ENCODE results near the gene CAMK1D. TPM values are rescaled to one million over a fixed set of nuclear protein-coding genes. Genes with fewer than 3 reads are reported as not detected.

Gene CAMK1D
- total and polyA plus RNA-seq, 2 of the 4 experiments (the other 2 are of a cell fraction) = 5.0 to 5.3 TPM

DNA sequence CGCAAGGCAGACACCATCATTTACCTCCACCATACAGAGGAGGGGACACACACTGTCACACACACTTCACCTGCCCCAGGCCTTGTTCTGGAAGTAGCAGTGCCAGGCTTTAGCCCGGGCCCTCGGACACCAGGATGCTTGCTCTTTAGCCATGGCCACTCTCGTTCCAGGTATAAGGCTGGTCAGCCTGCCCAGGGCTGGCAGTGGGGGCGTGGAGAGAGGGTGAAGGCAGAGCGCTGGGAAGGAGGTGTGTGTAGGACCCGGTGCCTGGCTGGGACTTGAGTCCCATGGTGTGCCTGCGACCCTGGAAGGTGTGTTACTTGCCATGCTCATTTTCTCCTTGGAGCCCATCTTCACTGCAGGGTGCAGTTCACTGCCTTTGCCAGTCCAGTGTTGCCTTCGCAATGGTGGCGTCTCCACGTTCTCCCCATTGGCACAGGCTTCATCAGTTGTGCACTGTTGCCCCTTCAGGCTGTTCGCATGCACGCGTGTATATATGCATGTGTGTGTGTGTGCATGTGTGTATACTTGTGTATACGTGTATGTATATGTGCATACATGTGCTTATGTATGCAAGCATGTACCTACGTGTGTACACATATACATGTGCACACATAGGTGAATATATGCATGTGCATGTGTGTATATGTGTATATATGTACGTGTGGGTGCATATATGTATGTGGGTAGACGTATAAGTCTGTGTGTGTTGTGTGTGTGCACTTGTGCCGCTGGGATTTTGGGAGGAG, 153.4 kb downstream of the CAMK1D start:
- H4K20me1 ChIP-seq (ENCODE audit: insufficient read depth, low read length) = no peaks in the 10 kb centered on the region
- no peak overlapping the region for H3K14ac ChIP-seq (replicated peaks; ENCODE audit: low read depth, low read length)
- ChIA-PET POLR2A (ENCODE audit: unreplicated experiment) (no interaction called here), CTCF (no interaction called here)
- in situ Hi-C loops (cut with MboI; ENCODE audit: low sequenced_read_pairs) (no loop called here), dilution Hi-C loops (cut with HindIII; ENCODE audit: low sequenced_read_pairs, unreplicated experiment) (no loop called here), intact Hi-C loops (cut with micrococcal nuclease) (no loop called here)
- no peak overlapping the region for H3K4me2 ChIP-seq (ENCODE audit: low read depth, low read length)
- H3K4me3 ChIP-seq (ENCODE audit: insufficient read depth, low read depth, low read length) = no peak overlapping the region
- no peak overlapping the region for H3K23ac ChIP-seq (ENCODE audit: low read depth, low read length)
- no peak overlapping the region for H3K9ac ChIP-seq (ENCODE audit: low read depth, low read length)
- H2BK5ac ChIP-seq (ENCODE audit: low read depth, low read length, poor library complexity, severe bottlenecking) = no peak overlapping the region
- H3K27me3 ChIP-seq (ENCODE audit: control insufficient read depth, insufficient read depth, low read length) = no peaks in the 10 kb centered on the region; the same call in 1 of the 2 replicates
- no peaks in the 10 kb centered on the region for H3K9me1 ChIP-seq (ENCODE audit: insufficient read depth, low read length)
- no peak overlapping the region for H4K91ac ChIP-seq (ENCODE audit: insufficient read depth, low read depth, low read length)
- TF ChIP-seq, protein P1, sequence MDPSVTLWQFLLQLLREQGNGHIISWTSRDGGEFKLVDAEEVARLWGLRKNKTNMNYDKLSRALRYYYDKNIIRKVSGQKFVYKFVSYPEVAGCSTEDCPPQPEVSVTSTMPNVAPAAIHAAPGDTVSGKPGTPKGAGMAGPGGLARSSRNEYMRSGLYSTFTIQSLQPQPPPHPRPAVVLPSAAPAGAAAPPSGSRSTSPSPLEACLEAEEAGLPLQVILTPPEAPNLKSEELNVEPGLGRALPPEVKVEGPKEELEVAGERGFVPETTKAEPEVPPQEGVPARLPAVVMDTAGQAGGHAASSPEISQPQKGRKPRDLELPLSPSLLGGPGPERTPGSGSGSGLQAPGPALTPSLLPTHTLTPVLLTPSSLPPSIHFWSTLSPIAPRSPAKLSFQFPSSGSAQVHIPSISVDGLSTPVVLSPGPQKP (IDR thresholded peaks at IDR 0.05; ENCODE audit: borderline replicate concordance, low read depth, low read length) = no peak
- TF ChIP-seq MXI1 (IDR thresholded peaks at IDR 0.05; ENCODE audit: borderline replicate concordance, low read depth, low read length) (no peak), BHLHE40 (IDR thresholded peaks at IDR 0.05; ENCODE audit: low read depth, low read length) (no peak), MAZ (IDR thresholded peaks at IDR 0.05; ENCODE audit: borderline replicate concordance, low read depth, low read length) (no peak), FOS (IDR thresholded peaks at IDR 0.05; ENCODE audit: low read depth, low read length) (no peak), CHD1 (IDR thresholded peaks at IDR 0.05; ENCODE audit: low read depth, low read length) (no peak), SMC3 (IDR thresholded peaks at IDR 0.05; ENCODE audit: low read depth, low read length) (no peak), MAFK (IDR thresholded peaks at IDR 0.05; ENCODE audit: low read depth, low read length) (no peak)
- TF ChIP-seq, protein P2, sequence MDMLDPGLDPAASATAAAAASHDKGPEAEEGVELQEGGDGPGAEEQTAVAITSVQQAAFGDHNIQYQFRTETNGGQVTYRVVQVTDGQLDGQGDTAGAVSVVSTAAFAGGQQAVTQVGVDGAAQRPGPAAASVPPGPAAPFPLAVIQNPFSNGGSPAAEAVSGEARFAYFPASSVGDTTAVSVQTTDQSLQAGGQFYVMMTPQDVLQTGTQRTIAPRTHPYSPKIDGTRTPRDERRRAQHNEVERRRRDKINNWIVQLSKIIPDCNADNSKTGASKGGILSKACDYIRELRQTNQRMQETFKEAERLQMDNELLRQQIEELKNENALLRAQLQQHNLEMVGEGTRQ (IDR thresholded peaks at IDR 0.05; ENCODE audit: low read depth, low read length) = no peak
- 76% methylated on average over 6 of the region's 19 CpGs; no CpG with 5 or more reads in 1 of the 2 experiments for WGBS, 2 experiments (ENCODE audit: extremely low coverage in 2 of 2, insufficient read length in 1 of 2)
- no peaks in the 10 kb centered on the region for H3K79me1 ChIP-seq (ENCODE audit: low read depth in 1 of 2, low read length in 2 of 2)
- H3K27ac ChIP-seq (ENCODE audit: insufficient read depth, low read length) = no peak overlapping the region
- no peak overlapping the region for H2BK20ac ChIP-seq (ENCODE audit: low read depth, low read length)
- H2AK9ac ChIP-seq (replicated peaks; ENCODE audit: low read depth, low read length, poor library complexity) = no peak overlapping the region
- H2AFZ ChIP-seq (replicated peaks; ENCODE audit: low read length, poor library complexity) = no peak overlapping the region
- H2BK15ac ChIP-seq (ENCODE audit: low read depth, low read length) = no peak overlapping the region
- no peaks in the 10 kb centered on the region for H3K36me3 ChIP-seq (ENCODE audit: control insufficient read depth, insufficient read depth, low read length)
- no peak overlapping the region for H4K5ac ChIP-seq (ENCODE audit: low read depth, low read length)
- no peak overlapping the region for H4K8ac ChIP-seq (ENCODE audit: low read depth in 2 of 2, low read length in 2 of 2)
- H3K18ac ChIP-seq (ENCODE audit: low read depth, low read length) = no peak overlapping the region
- no peak overlapping the region for H3K4ac ChIP-seq (ENCODE audit: low read depth, low read length)
- H2BK120ac ChIP-seq (ENCODE audit: low read depth, low read length) = no peak overlapping the region
- H3K9me3 ChIP-seq (ENCODE audit: control insufficient read depth, insufficient read depth, low read length) = no peaks in the 10 kb centered on the region
- DNase-seq (no peak), ATAC-seq (ENCODE audit: low read depth) (no peak)
- H3K4me1 ChIP-seq (ENCODE audit: control insufficient read depth, insufficient read depth, low read length) = peaks cover 5% of the 10 kb centered on the region; the same call in 1 of the 2 replicates
- H2AK5ac ChIP-seq (ENCODE audit: low read depth, low read length) = no peak overlapping the region
- BruUV-seq (replicated peaks) = no TSS peak
- no peak overlapping the region for H3K56ac ChIP-seq (ENCODE audit: extremely low read depth, insufficient read depth, low read length)

All from IMR-90 (cell line).